Stimulated activated naive CD8-positive, alpha-beta T cell treated with anti-CD3 and anti-CD28 coated beads, Interleukin-15, Interleukin-2, amounts not matched to agents 100 ng/mL and 50 ng/mL, for 24 hours (primary cell): ENCODE results near the gene TMC1.
A peak's percentile ranks its signal among the peaks of the same experiment; 100 is the strongest.
"Not testable (repeated sequence)": the region's sequence is repeated elsewhere in the genome, so short reads cannot be mapped to it uniquely, and the experiment has no call there.

Source experiments
- H3K27ac Mint-ChIP-seq: one replicate; pipeline ENCODE4 v1.8.0; 2021; ENCODE audit warnings: mild to moderate bottlenecking, mixed read lengths
- H3K27me3 Mint-ChIP-seq: one replicate; pipeline ENCODE4 v1.8.0; 2021; ENCODE audit warnings: mixed read lengths
- H3K36me3 Mint-ChIP-seq: one replicate; pipeline ENCODE4 v1.8.0; 2021; ENCODE audit warnings: low read depth, mixed read lengths
- H3K4me1 Mint-ChIP-seq: one replicate; pipeline ENCODE4 v1.8.0; 2021; ENCODE audit warnings: low read depth, mixed read lengths
- H3K4me3 Mint-ChIP-seq: one replicate; pipeline ENCODE4 v1.8.0; 2021; ENCODE audit warnings: mild to moderate bottlenecking, mixed read lengths
- H3K9me3 Mint-ChIP-seq: one replicate; pipeline ENCODE4 v1.8.0; 2021; ENCODE audit warnings: mixed read lengths

TMC1 gene

DNA sequence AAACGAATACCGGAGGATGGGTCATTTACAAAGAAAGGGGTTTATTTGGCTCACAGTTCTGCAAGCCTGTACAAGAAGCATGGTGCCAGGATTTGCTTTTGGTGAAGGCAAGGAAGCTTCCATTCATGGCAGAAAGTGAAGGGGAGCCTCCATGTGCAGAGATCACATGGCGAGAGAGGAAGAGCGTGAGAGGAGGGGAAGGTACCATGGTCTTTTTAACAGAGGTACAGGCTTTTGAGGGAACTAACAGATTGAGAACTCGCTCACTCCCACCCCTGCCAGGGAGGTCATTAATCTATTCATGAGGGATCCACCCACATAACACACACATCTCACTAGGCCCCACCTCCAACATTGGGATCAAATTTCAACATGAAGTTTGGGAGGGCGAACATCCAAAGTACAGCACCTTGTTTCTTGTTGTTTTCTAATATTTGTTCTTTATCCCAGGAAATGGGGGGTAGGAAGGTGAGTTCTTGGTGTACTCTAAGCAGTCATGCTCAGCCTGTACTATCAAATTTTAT lies 18.5 kb downstream of the TMC1 start:
- H3K27ac Mint-ChIP-seq: no peak overlapping the region
- no peaks in the 10 kb centered on the region for H3K27me3 Mint-ChIP-seq
- peaks cover 5% of the 10 kb centered on the region for H3K9me3 Mint-ChIP-seq
- H3K4me3 Mint-ChIP-seq: no peak overlapping the region
- H3K4me1 Mint-ChIP-seq: peaks cover 15% of the 10 kb centered on the region
- peaks cover 4% of the 10 kb centered on the region for H3K36me3 Mint-ChIP-seq

GRCh38 chr9:72540348-72540873 lies 19.0 kb downstream of the TMC1 start:
- H3K4me3 Mint-ChIP-seq: no peak overlapping the region
- H3K27ac Mint-ChIP-seq: no peak overlapping the region
- H3K27me3 Mint-ChIP-seq: no peaks in the 10 kb centered on the region
- H3K4me1 Mint-ChIP-seq: peaks cover 15% of the 10 kb centered on the region
- peaks cover 4% of the 10 kb centered on the region for H3K36me3 Mint-ChIP-seq
- peaks cover 5% of the 10 kb centered on the region for H3K9me3 Mint-ChIP-seq

GRCh38 chr9:72542537-72542833 lies 21.1 kb downstream of the TMC1 start:
- not testable (repeated sequence) for H3K27ac Mint-ChIP-seq, H3K27me3 Mint-ChIP-seq, H3K9me3 Mint-ChIP-seq, H3K4me3 Mint-ChIP-seq, H3K36me3 Mint-ChIP-seq
- H3K4me1 Mint-ChIP-seq: peaks cover 15% of the 10 kb centered on the region

DNA sequence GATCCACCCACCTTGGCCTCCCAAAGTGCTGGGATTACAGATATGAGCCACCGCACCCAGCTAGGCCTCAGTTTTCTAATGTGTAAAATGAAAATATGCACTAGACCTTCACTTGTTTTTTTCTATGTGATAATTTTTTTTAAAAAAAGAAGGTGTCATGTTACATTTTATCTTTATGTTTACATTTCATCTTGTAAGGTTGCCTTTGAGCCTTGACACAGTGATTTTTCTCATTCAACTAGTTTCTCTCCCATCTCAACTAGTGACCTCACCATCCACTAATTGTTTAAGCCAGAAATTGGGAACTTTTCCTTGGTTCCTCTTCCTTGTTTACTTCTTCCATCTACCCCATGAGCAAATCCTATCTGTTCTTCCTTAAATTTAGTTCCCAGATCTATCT lies 21.5 kb downstream of the TMC1 start:
- Mint-ChIP-seq H3K27ac (no peak overlapping the region), H3K4me1 (peaks cover 15% of the 10 kb centered on the region), H3K27me3 (no peaks in the 10 kb centered on the region), H3K36me3 (no peaks in the 10 kb centered on the region), H3K9me3 (no peaks in the 10 kb centered on the region), H3K4me3 (no peak overlapping the region)

DNA sequence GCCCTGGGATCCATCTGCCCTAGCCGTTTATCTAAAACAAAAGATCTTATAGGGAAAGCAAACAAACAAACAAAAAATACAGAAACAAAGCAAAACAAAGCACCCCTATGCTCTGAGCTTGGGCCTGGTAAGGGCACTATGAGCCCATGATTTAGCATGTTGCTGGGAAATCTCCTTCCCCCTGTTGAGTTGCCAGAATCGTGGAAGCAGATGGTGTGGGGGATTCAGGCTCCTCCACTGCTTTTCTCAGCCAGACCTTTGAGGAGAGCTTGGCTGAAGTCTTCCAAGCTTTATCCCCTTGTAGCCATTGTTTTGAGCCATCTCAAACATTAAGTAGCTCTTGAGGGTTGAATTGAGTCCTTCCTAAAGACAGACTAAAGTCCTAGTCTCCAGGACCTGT lies 29.9 kb downstream of the TMC1 start:
- Mint-ChIP-seq H3K4me1 (no peaks in the 10 kb centered on the region), H3K27ac (no peak overlapping the region), H3K4me3 (no peak overlapping the region), H3K9me3 (no peaks in the 10 kb centered on the region), H3K36me3 (no peaks in the 10 kb centered on the region), H3K27me3 (no peaks in the 10 kb centered on the region)

GRCh38 chr9:72552356-72552755 lies 30.9 kb downstream of the TMC1 start:
- Mint-ChIP-seq H3K9me3 (no peaks in the 10 kb centered on the region), H3K27me3 (no peaks in the 10 kb centered on the region), H3K4me1 (peaks cover 4% of the 10 kb centered on the region), H3K27ac (no peak overlapping the region), H3K4me3 (no peak overlapping the region), H3K36me3 (no peaks in the 10 kb centered on the region)

- no peak overlapping the region for H3K4me3 Mint-ChIP-seq
- no peaks in the 10 kb centered on the region for H3K27me3 Mint-ChIP-seq
- no peaks in the 10 kb centered on the region for H3K9me3 Mint-ChIP-seq
- H3K27ac Mint-ChIP-seq: no peak overlapping the region
- H3K4me1 Mint-ChIP-seq: peaks cover 15% of the 10 kb centered on the region
- no peaks in the 10 kb centered on the region for H3K36me3 Mint-ChIP-seq
These were observed 32.8 kb downstream of the TMC1 start for GRCh38 chr9:72554221-72554641.

DNA sequence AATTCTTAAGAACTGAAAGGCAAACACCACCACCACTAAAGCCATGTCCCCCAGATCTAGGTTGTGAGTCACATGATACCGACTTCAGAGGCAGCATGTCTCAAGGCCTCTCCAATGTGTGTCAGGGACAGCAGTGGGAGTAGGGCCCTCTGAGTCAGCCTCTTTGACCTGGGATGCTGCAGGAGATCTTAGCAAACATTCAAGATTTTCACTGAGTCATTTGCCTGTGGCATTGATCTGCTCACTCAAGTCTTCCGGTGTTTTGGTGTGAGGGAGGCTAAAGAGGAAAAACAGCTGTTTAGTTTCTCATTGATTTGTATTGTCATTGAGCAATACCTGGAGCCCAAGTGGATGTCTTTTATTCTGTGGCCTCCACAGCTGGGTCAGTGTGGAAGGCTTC lies 36.1 kb downstream of the TMC1 start:
- Mint-ChIP-seq H3K27me3 (no peaks in the 10 kb centered on the region), H3K4me1 (peaks cover 15% of the 10 kb centered on the region), H3K9me3 (no peaks in the 10 kb centered on the region), H3K27ac (peak overlapping the region; percentile 8), H3K36me3 (no peaks in the 10 kb centered on the region), H3K4me3 (no peak overlapping the region)

- Mint-ChIP-seq H3K27me3 (no peaks in the 10 kb centered on the region), H3K36me3 (no peaks in the 10 kb centered on the region), H3K4me1 (peaks cover 15% of the 10 kb centered on the region), H3K27ac (no peak overlapping the region), H3K9me3 (peaks cover under 1% of the 10 kb centered on the region), H3K4me3 (no peak overlapping the region)
These were observed 38.7 kb downstream of the TMC1 start for GRCh38 chr9:72560086-72560485.

- peaks cover 7% of the 10 kb centered on the region for H3K9me3 Mint-ChIP-seq
- H3K27me3 Mint-ChIP-seq: no peaks in the 10 kb centered on the region
- no peaks in the 10 kb centered on the region for H3K4me1 Mint-ChIP-seq
- no peak overlapping the region for H3K4me3 Mint-ChIP-seq
- H3K27ac Mint-ChIP-seq: no peak overlapping the region
- no peaks in the 10 kb centered on the region for H3K36me3 Mint-ChIP-seq
These were observed 42.4 kb downstream of the TMC1 start for GRCh38 chr9:72563806-72564205.

DNA sequence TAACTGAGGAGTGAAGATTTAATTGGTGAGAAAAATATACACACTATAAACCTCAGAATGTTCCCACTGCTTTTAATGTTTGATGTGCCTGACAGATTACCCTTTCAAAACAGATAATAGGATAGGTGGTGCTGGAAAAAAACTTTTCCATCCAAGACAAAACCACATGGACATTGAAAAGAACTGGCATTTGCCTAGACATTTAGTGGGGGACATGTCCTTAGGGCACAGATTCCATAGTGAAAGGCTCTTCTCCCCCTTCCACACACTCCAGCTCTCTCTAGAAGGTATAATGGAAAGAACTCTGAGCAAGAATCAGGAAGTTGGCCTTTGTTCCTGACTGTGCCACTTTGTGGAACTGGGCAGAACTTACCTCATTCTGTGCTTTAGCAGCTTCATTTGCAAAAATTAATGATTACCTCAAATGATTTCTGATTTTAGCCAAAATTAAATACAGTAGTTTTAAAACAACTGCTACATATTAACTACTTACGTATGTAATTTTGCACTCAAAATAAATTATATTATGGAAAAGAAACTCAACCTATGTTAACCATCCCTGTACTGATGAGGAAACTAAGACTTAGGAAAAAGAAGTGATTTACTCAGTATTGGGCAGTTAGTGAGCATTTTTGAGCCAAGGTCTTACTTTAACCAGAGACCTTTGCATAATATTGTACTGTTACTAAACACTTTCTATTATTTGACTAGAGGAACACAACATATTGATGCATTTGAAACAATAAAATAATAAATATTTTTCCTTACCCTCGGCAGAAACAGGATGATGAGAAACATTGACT lies 43.3 kb downstream of the TMC1 start:
- H3K4me3 Mint-ChIP-seq: no peak overlapping the region
- H3K4me1 Mint-ChIP-seq: no peaks in the 10 kb centered on the region
- H3K27ac Mint-ChIP-seq: no peak overlapping the region
- H3K9me3 Mint-ChIP-seq: peaks cover 7% of the 10 kb centered on the region
- H3K27me3 Mint-ChIP-seq: peaks cover 4% of the 10 kb centered on the region
- no peaks in the 10 kb centered on the region for H3K36me3 Mint-ChIP-seq

DNA sequence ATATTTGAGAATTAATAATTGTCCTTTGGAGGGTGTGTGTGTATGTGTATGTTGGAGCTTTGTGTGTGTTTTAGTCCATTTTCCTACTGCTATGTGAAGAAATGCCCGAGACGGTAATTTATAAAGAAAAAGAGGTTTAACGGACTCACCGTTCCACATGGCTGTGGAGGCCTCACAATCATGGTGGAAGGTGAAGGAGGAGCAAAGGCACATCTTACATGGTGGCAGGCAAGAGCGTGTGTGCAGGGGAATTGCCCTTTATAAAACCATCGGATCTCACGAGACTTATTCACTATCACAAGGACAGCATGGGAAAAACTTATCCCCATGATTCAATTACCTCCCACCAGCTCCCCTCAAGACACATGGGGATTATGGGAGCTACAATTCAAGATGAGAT lies 44.1 kb downstream of the TMC1 start:
- Mint-ChIP-seq H3K27me3 (peaks cover 4% of the 10 kb centered on the region), H3K4me1 (no peaks in the 10 kb centered on the region), H3K4me3 (no peak overlapping the region), H3K27ac (no peak overlapping the region), H3K36me3 (no peaks in the 10 kb centered on the region), H3K9me3 (peaks cover 7% of the 10 kb centered on the region)

DNA sequence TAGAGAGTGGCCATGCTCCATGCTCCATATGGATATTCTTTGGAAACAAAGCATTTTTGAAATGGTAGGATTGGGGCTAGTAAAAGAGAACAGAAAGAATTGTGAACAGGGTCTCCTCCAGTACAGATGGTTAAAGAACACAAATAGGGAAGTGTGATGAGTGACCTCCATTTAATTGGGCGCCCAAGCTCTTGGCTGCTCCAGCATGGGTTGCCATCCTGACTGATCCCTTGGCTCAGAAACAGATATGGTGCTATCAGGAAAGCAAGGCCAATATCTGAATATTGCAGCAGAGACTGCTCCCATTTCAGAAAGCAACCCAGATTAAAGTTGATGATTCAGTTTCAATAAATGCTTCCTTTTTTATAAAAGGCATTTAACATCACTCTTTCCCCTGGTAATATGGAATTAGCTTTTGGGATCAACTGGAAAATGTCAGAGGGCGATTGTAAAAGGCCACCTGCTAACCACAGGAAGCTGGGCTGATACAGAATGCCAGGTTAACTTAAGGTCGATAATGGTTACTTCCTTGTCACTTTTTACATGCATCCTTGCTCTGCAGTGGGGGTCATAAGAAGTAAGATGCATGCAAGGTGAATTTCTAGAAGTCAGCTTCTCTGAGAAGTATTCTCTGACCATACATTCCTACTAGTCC lies 52.9 kb downstream of the TMC1 start:
- no peaks in the 10 kb centered on the region for H3K9me3 Mint-ChIP-seq
- peaks cover 7% of the 10 kb centered on the region for H3K27me3 Mint-ChIP-seq
- H3K27ac Mint-ChIP-seq: no peak overlapping the region
- H3K4me1 Mint-ChIP-seq: peaks cover 14% of the 10 kb centered on the region
- H3K36me3 Mint-ChIP-seq: no peaks in the 10 kb centered on the region
- no peak overlapping the region for H3K4me3 Mint-ChIP-seq

DNA sequence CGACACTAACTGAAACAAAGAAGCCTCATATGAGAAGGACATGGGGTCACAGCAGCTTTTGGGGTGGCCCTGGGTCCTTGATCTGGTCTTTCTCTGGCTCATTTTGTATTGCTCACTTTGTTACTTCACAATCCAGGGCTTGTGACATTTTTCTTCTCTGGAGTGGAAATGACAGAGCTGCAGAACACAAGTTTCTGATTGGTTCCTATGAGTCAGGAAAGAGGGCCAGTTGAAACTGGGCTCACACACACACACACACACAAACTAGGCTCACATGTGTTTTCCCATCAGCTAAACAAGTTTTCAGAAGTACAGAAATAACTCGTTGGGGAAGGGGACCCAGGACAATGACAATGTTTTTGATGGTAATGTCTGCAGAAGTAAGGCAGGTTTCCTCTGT lies 54.3 kb downstream of the TMC1 start:
- H3K36me3 Mint-ChIP-seq: no peaks in the 10 kb centered on the region
- H3K27ac Mint-ChIP-seq: no peak overlapping the region
- no peak overlapping the region for H3K4me3 Mint-ChIP-seq
- no peaks in the 10 kb centered on the region for H3K9me3 Mint-ChIP-seq
- peaks cover 4% of the 10 kb centered on the region for H3K27me3 Mint-ChIP-seq
- peaks cover 21% of the 10 kb centered on the region for H3K4me1 Mint-ChIP-seq

GRCh38 chr9:72576087-72576486 lies 54.7 kb downstream of the TMC1 start:
- Mint-ChIP-seq H3K9me3 (no peaks in the 10 kb centered on the region), H3K4me1 (peaks cover 22% of the 10 kb centered on the region), H3K4me3 (no peak overlapping the region), H3K36me3 (no peaks in the 10 kb centered on the region), H3K27me3 (peaks cover 4% of the 10 kb centered on the region), H3K27ac (no peak overlapping the region)
